Stomach smooth muscle (tissue), 2 donors: ENCODE results near the gene ANKIB1.
"Not testable (repeated sequence)": the region's sequence is repeated elsewhere in the genome, so short reads cannot be mapped to it uniquely, and the experiment has no call there.

Experiments used
- H3K27ac ChIP-seq: one replicate; pipeline ENCODE4 v1.7.0; 2013; ENCODE audit warnings: mild to moderate bottlenecking, low read length, inconsistent platforms
- H3K27me3 ChIP-seq, 2 donors: one replicate each; pipeline ENCODE4 v1.7.0; 2013; ENCODE audit warnings: low read length in 2 of 2; ENCODE audit not compliant: insufficient read depth in 2 of 2, control insufficient read depth in 1 of 2
- H3K36me3 ChIP-seq, 2 donors: one replicate each; pipeline ENCODE4 v1.7.0; 2013; ENCODE audit warnings: low read length in 2 of 2; ENCODE audit not compliant: control insufficient read depth in 2 of 2, insufficient read depth in 2 of 2
- H3K4me1 ChIP-seq: one replicate; pipeline ENCODE4 v1.7.0; 2013; ENCODE audit warnings: low read length; ENCODE audit not compliant: control insufficient read depth, insufficient read depth
- H3K4me3 ChIP-seq, 2 donors: one replicate each; pipeline ENCODE4 v1.7.0; 2013; ENCODE audit warnings: low read length in 2 of 2
- H3K9ac ChIP-seq, 2 donors: one replicate each; pipeline ENCODE4 v1.7.0; 2013; ENCODE audit warnings: low read length in 2 of 2, mild to moderate bottlenecking in 1 of 2
- H3K9me3 ChIP-seq, 2 donors: one replicate each; pipeline ENCODE4 v1.7.0; 2013; ENCODE audit warnings: low read length in 2 of 2; ENCODE audit not compliant: control insufficient read depth in 2 of 2
- donor health status: healthy.
- donor health status: Pancreatic carcinoma.

Gene ANKIB1

GRCh38 chr7:92244808-92245486 is 827 bp upstream of the ANKIB1 start:
- Histone ChIP-seq H3K9ac (peak overlapping the region; percentile 84 to 94), H3K27ac (peak overlapping the region; percentile 91), H3K4me1 (peaks cover 10% of the 10 kb centered on the region), H3K36me3 (peaks cover 0 to 2% of the 10 kb centered on the region in 2 donors), H3K4me3 (peak overlapping the region; percentile 91), H3K9me3 (no peaks in the 10 kb centered on the region), H3K27me3 (no peaks in the 10 kb centered on the region)

- Histone ChIP-seq H3K4me1 (peaks cover 10% of the 10 kb centered on the region), H3K36me3 (no peaks in the 10 kb centered on the region), H3K4me3 (peak overlapping the region; percentile 91), H3K9me3 (no peaks in the 10 kb centered on the region), H3K27ac (peak overlapping the region; percentile 91), H3K9ac (peak overlapping the region; percentile 82 to 84), H3K27me3 (no peaks in the 10 kb centered on the region)
Measured at GRCh38 chr7:92246360-92247101, 757 bp downstream of the ANKIB1 start.

- Histone ChIP-seq H3K4me1 (peaks cover 8% of the 10 kb centered on the region), H3K27ac (no peak overlapping the region), H3K9me3 (no peaks in the 10 kb centered on the region)
Measured at GRCh38 chr7:92250603-92251002, 4.8 kb downstream of the ANKIB1 start.

GRCh38 chr7:92251181-92251580 is 5.4 kb downstream of the ANKIB1 start:
- Histone ChIP-seq H3K4me3 (no peak overlapping the region), H3K36me3 (no peaks in the 10 kb centered on the region), H3K27me3 (no peaks in the 10 kb centered on the region), H3K4me1 (peaks cover 8% of the 10 kb centered on the region), H3K9ac (no peak overlapping the region), H3K9me3 (no peaks in the 10 kb centered on the region), H3K27ac (no peak overlapping the region)

More at GRCh38 chr7:92250603-92251002, 4.8 kb downstream of the ANKIB1 start:
- Histone ChIP-seq H3K27me3 (no peaks in the 10 kb centered on the region), H3K4me3 (no peak overlapping the region), H3K9ac (no peak overlapping the region), H3K36me3 (no peaks in the 10 kb centered on the region)

- Histone ChIP-seq H3K27ac (no peak overlapping the region), H3K36me3 (no peaks in the 10 kb centered on the region), H3K9ac (no peak overlapping the region), H3K4me3 (no peak overlapping the region), H3K27me3 (no peaks in the 10 kb centered on the region), H3K9me3 (no peaks in the 10 kb centered on the region), H3K4me1 (peaks cover 4% of the 10 kb centered on the region)
Measured at GRCh38 chr7:92253251-92253650, 7.5 kb downstream of the ANKIB1 start.

GRCh38 chr7:92254800-92255199 is 9.0 kb downstream of the ANKIB1 start:
- H3K27ac ChIP-seq, H3K9me3 ChIP-seq, H3K27me3 ChIP-seq, H3K36me3 ChIP-seq, H3K9ac ChIP-seq, H3K4me3 ChIP-seq, H3K4me1 ChIP-seq: not testable (repeated sequence)

- no peaks in the 10 kb centered on the region for H3K9me3 ChIP-seq
- H3K4me3 ChIP-seq = no peak overlapping the region
- no peak overlapping the region for H3K27ac ChIP-seq
- H3K9ac ChIP-seq = no peak overlapping the region
- H3K4me1 ChIP-seq = peaks cover 4% of the 10 kb centered on the region
- H3K27me3 ChIP-seq = no peaks in the 10 kb centered on the region
- no peaks in the 10 kb centered on the region for H3K36me3 ChIP-seq
Measured at GRCh38 chr7:92255308-92255707, 9.5 kb downstream of the ANKIB1 start.

- no peak overlapping the region for H3K27ac ChIP-seq
- no peaks in the 10 kb centered on the region for H3K27me3 ChIP-seq
- no peaks in the 10 kb centered on the region for H3K4me1 ChIP-seq
- no peak overlapping the region for H3K9ac ChIP-seq
- H3K9me3 ChIP-seq = no peaks in the 10 kb centered on the region
- H3K4me3 ChIP-seq = no peak overlapping the region
- no peaks in the 10 kb centered on the region for H3K36me3 ChIP-seq
Measured at GRCh38 chr7:92259062-92259461, 13.3 kb downstream of the ANKIB1 start.

- Histone ChIP-seq H3K9me3 (no peaks in the 10 kb centered on the region), H3K4me1 (no peaks in the 10 kb centered on the region)
Measured at GRCh38 chr7:92259610-92260247, 14.0 kb downstream of the ANKIB1 start.

GRCh38 chr7:92260248-92260781 is 14.5 kb downstream of the ANKIB1 start:
- Histone ChIP-seq H3K4me1 (no peaks in the 10 kb centered on the region), H3K9me3 (no peaks in the 10 kb centered on the region), H3K27ac (no peak overlapping the region), H3K9ac (no peak overlapping the region), H3K27me3 (no peaks in the 10 kb centered on the region), H3K4me3 (no peak overlapping the region), H3K36me3 (no peaks in the 10 kb centered on the region)

More at GRCh38 chr7:92259610-92260247, 14.0 kb downstream of the ANKIB1 start:
- H3K27ac ChIP-seq = no peak overlapping the region
- no peak overlapping the region for H3K4me3 ChIP-seq
- no peak overlapping the region for H3K9ac ChIP-seq
- H3K36me3 ChIP-seq = no peaks in the 10 kb centered on the region
- H3K27me3 ChIP-seq = no peaks in the 10 kb centered on the region
